K562 treated with DMSO at 1 percent for 24 hours (cell line): ENCODE data around the gene ACKR1. TPM values are rescaled to one million over a fixed set of nuclear protein-coding genes. Genes with fewer than 3 reads are reported as not detected.

ENCODE experiments used
- total RNA-seq: library from RNA; unstranded; fragments of 300-600 nt; gene quantifications from 2 replicates; pipeline ENCODE4 v1.2.3, GENCODE V29; 2022; ENCODE audit warnings: low read depth; ENCODE audit not compliant: insufficient read depth

The ACKR1 gene
- 0.24 TPM in 1 of 2 replicates, not detected in the other for total RNA-seq

GRCh38 chr1:159204161-159205141 is at the start of gene ACKR1:
TSS of gene ACKR1 (plus strand) at chr1:159204875. CDS start at chr1:159204960, 85 bp downstream.

GRCh38 chr1:159171254-159171687 is 33.4 kb upstream of the ACKR1 start, which contains the start of gene CADM3:
TSS of gene CADM3 (plus strand) at chr1:159171615. CDS start at chr1:159171766, 151 bp downstream.

Other genes starting within 250 kb of the ACKR1 start
- gene IFI16, start 195.0 kb upstream of the ACKR1 start, total RNA-seq, result 26.6 and 29.5 TPM in 2 replicates
- gene AIM2, start 128.1 kb upstream of the ACKR1 start, total RNA-seq, result 0.45 and 1.3 TPM in 2 replicates
- not detected in 2 replicates for gene CADM3, start 33.3 kb upstream of the ACKR1 start, total RNA-seq
- not detected in 2 replicates for gene FCER1A, start 97.5 kb downstream of the ACKR1 start, total RNA-seq
- gene OR10J4, start 227.3 kb downstream of the ACKR1 start, total RNA-seq, result not detected in 2 replicates
- gene OR10J1, start 234.8 kb downstream of the ACKR1 start, total RNA-seq, result not detected in 2 replicates